CD14-positive monocyte (primary cell): ENCODE measurements around the gene CFAP92. TPM values are rescaled to one million over a fixed set of nuclear protein-coding genes. Genes with fewer than 3 reads are reported as not detected.

Experiments
- DNase-seq, 3 donors: peaks; one replicate each; pipeline ENCODE4 v3.0.0-alpha.2; 2011 to 2022
- H2AFZ ChIP-seq: 2 replicates; pipeline ENCODE4 v1.6.0; 2012; ENCODE audit warnings: mild to moderate bottlenecking, low read depth, low read length, inconsistent platforms; ENCODE audit not compliant: insufficient read depth, poor library complexity, severe bottlenecking
- H3K27ac ChIP-seq, 2 donors: 1 replicate in 1 of 2; 2 replicates in 1 of 2; pipeline ENCODE4 v1.5.1; 2012 to 2013; ENCODE audit warnings: low read length in 2 of 2, control low read depth in 1 of 2, inconsistent platforms in 1 of 2, low read depth in 1 of 2, mild to moderate bottlenecking in 1 of 2
- H3K27me3 ChIP-seq, 2 donors: one replicate each; pipeline versions ENCODE4 v1.6.0 to v1.6.1; 2011 to 2013; ENCODE audit warnings: low read length in 2 of 2; ENCODE audit not compliant: control insufficient read depth in 2 of 2, insufficient read depth in 2 of 2
- H3K36me3 ChIP-seq, 2 donors: replicated peaks in 1 of 2; 1 replicate in 1 of 2; 2 replicates in 1 of 2; pipeline versions ENCODE4 v1.5.1 to v1.6.1; 2012 to 2013; ENCODE audit warnings: low read length in 2 of 2, control low read depth in 1 of 2, inconsistent platforms in 1 of 2, mild to moderate bottlenecking in 1 of 2; ENCODE audit not compliant: insufficient read depth in 2 of 2, control insufficient read depth in 1 of 2
- H3K4me1 ChIP-seq, 2 donors: 1 replicate in 1 of 2; 2 replicates in 1 of 2; pipeline versions ENCODE4 v1.5.1 to v1.6.1; 2012 to 2013; ENCODE audit warnings: low read length in 2 of 2, control low read depth in 1 of 2, inconsistent platforms in 1 of 2, mild to moderate bottlenecking in 1 of 2, moderate library complexity in 1 of 2; ENCODE audit not compliant: insufficient read depth in 2 of 2, control insufficient read depth in 1 of 2
- H3K4me2 ChIP-seq: replicated peaks from 2 replicates; pipeline ENCODE3; 2012; ENCODE audit warnings: low read length, moderate library complexity, mild to moderate bottlenecking; ENCODE audit not compliant: poor library complexity, severe bottlenecking; ENCODE audit errors: extremely low read depth
- H3K4me3 ChIP-seq, 3 experiments: fragments of 200-600 bp in 1 of 3; sonication (generic) in 1 of 3; replicated peaks in 1 of 3; 1 replicate in 2 of 3; 2 replicates in 1 of 3; pipeline ENCODE4 v1.5.1; 2011 to 2013; ENCODE audit warnings: low read length in 3 of 3, mild to moderate bottlenecking in 3 of 3, control low read depth in 2 of 3, low read depth in 2 of 3, inconsistent platforms in 1 of 3, moderate library complexity in 1 of 3
- H3K79me2 ChIP-seq: 2 replicates; pipeline ENCODE4 v1.6.0; 2012; ENCODE audit warnings: mild to moderate bottlenecking, control low read depth, inconsistent platforms, low read length, moderate library complexity; ENCODE audit not compliant: insufficient read depth
- H3K9ac ChIP-seq: 2 replicates; pipeline ENCODE4 v1.6.0; 2017; ENCODE audit warnings: low read length, mild to moderate bottlenecking; ENCODE audit not compliant: insufficient read depth, poor library complexity, severe bottlenecking
- H3K9me3 ChIP-seq, 2 donors: replicated peaks in 1 of 2; 1 replicate in 1 of 2; 2 replicates in 1 of 2; pipeline versions ENCODE4 v1.5.1 to v1.6.1; 2012 to 2013; ENCODE audit warnings: low read length in 2 of 2, control low read depth in 1 of 2; ENCODE audit not compliant: control insufficient read depth in 1 of 2, insufficient read depth in 1 of 2
- H4K20me1 ChIP-seq: 2 replicates; pipeline ENCODE4 v1.6.0; 2012; ENCODE audit warnings: mild to moderate bottlenecking, low read length, control low read depth, moderate library complexity; ENCODE audit not compliant: insufficient read depth
- H3K27ac Mint-ChIP-seq, 7 donors: one replicate each; pipeline ENCODE4 v1.8.0; 2020; ENCODE audit warnings: mild to moderate bottlenecking in 7 of 7, mixed read lengths in 7 of 7, moderate library complexity in 6 of 7, inconsistent platforms in 2 of 7
- H3K27me3 Mint-ChIP-seq, 3 donors: one replicate each; pipeline ENCODE4 v1.8.0; 2021 to 2022; ENCODE audit warnings: low read depth in 3 of 3, mild to moderate bottlenecking in 3 of 3, mixed read lengths in 3 of 3, moderate library complexity in 3 of 3, inconsistent platforms in 1 of 3
- H3K36me3 Mint-ChIP-seq, 2 donors: one replicate each; pipeline ENCODE4 v1.8.0; 2020; ENCODE audit warnings: mixed read lengths in 2 of 2, inconsistent platforms in 1 of 2, mild to moderate bottlenecking in 1 of 2
- H3K4me1 Mint-ChIP-seq: one replicate; pipeline ENCODE4 v1.8.0; 2020; ENCODE audit warnings: mild to moderate bottlenecking, mixed read lengths
- H3K4me3 Mint-ChIP-seq, 2 donors: one replicate each; pipeline ENCODE4 v1.8.0; 2020; ENCODE audit warnings: mild to moderate bottlenecking in 2 of 2, mixed read lengths in 2 of 2, moderate library complexity in 1 of 2
- H3K9me3 Mint-ChIP-seq, 7 donors: one replicate each; pipeline ENCODE4 v1.8.0; 2020 to 2022; ENCODE audit warnings: mixed read lengths in 7 of 7, mild to moderate bottlenecking in 6 of 7, moderate library complexity in 6 of 7, inconsistent platforms in 2 of 7
- WGBS: methylation state at CpG from one replicate; pipeline ENCODE4 v1.1.5; 2013; ENCODE audit warnings: missing lambda C conversion rate; ENCODE audit not compliant: insufficient coverage; 5-methylcytosine and 5-hydroxymethylcytosine counted together
- intact Hi-C, 2 donors: fragments of 100-400 bp; cut with micrococcal nuclease; formaldehyde crosslinking; loops; one replicate each; pipeline versions ENCODE4 v1.15.0 to v1.15.1; 2023
- polyA plus RNA-seq, 3 donors: library from polyadenylated mRNA; depleted of rRNA in 1 of 3; unstranded in 2 of 3; stranded (reverse) in 1 of 3; fragments of 300-500 nt in 2 of 3; fragments of >200 nt in 1 of 3; fragmentation: Illumina TruSeq in 2 of 3; gene quantifications; 1 replicate in 2 of 3; 2 replicates in 1 of 3; pipeline ENCODE4 v1.2.3, GENCODE V29; 2012 to 2021
- TF ChIP-seq, protein P1 (sequence below): fragments of 200-600 bp; IDR thresholded peaks from one replicate; pipeline ENCODE4 v1.8.0; 2022; ENCODE audit warnings: antibody characterized with exemption, mild to moderate bottlenecking

Gene CFAP92
- polyA plus RNA-seq, 3 donors = 0.12 to 0.50 (median 0.19) TPM

DNA sequence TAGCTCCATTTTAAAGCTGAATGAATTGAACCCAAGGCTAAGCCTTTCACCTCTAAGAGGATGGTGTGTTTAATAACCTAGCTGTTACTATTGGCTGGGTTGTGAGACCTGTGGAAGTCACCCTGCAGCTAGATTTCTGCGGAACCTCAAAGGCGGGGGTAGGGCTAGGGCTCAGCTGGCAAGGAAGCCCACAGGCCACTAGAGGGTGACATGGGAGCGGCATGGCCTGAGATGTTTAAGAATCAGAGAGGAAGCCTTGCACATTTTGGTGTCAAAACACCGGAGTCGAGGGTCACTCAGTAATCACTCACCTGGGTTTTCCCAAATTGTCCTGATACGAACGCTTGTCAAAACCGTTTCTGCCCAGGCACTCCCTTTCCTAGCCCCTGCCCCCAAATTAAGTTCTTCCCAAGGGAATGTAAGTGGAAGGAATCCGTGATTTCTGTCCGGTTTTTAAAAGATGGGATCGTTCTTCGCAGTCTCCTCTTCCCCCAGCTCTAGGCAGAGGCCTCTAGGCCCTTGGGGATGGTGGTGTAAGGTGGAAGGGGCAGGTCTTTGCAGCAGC lies 118.2 kb downstream of the CFAP92 start:
- no peak overlapping the region for H3K9ac ChIP-seq
- no peak overlapping the region for H3K4me2 ChIP-seq
- H3K4me3 ChIP-seq = no peak overlapping the region
- H3K4me1 Mint-ChIP-seq = peaks cover 42% of the 10 kb centered on the region
- H3K4me1 ChIP-seq = peaks cover 40 to 54% of the 10 kb centered on the region in 2 donors
- H3K36me3 Mint-ChIP-seq = no peaks in the 10 kb centered on the region
- intact Hi-C loops = loop anchor here in 1 of 2 donors (5.0 kb wide), 1 partner anchor 258 kb away; no protein-coding TSS in a partner anchor
- H3K27ac Mint-ChIP-seq = peak overlapping the region in 2 of 7 donors; percentile 5 to 33
- TF ChIP-seq, protein P1, sequence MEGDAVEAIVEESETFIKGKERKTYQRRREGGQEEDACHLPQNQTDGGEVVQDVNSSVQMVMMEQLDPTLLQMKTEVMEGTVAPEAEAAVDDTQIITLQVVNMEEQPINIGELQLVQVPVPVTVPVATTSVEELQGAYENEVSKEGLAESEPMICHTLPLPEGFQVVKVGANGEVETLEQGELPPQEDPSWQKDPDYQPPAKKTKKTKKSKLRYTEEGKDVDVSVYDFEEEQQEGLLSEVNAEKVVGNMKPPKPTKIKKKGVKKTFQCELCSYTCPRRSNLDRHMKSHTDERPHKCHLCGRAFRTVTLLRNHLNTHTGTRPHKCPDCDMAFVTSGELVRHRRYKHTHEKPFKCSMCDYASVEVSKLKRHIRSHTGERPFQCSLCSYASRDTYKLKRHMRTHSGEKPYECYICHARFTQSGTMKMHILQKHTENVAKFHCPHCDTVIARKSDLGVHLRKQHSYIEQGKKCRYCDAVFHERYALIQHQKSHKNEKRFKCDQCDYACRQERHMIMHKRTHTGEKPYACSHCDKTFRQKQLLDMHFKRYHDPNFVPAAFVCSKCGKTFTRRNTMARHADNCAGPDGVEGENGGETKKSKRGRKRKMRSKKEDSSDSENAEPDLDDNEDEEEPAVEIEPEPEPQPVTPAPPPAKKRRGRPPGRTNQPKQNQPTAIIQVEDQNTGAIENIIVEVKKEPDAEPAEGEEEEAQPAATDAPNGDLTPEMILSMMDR = peak; percentile 77
- peak; percentile 60 to 66 (median 65) for DNase-seq
- H3K36me3 ChIP-seq = no peaks in the 10 kb centered on the region
- no peaks in the 10 kb centered on the region for H4K20me1 ChIP-seq
- peaks cover 0 to 2% (median 1%) of the 10 kb centered on the region in 3 donors for H3K27me3 Mint-ChIP-seq
- peaks cover 30% of the 10 kb centered on the region for H3K79me2 ChIP-seq
- H3K27ac ChIP-seq = no peak overlapping the region
- peak overlapping the region; percentile 10 for H2AFZ ChIP-seq
- no peaks in the 10 kb centered on the region for H3K9me3 Mint-ChIP-seq
- WGBS = 8% methylated on average over 5 of the region's 12 CpGs
- H3K4me3 Mint-ChIP-seq = no peak overlapping the region
- no peaks in the 10 kb centered on the region for H3K27me3 ChIP-seq
- H3K9me3 ChIP-seq = no peaks in the 10 kb centered on the region

DNA sequence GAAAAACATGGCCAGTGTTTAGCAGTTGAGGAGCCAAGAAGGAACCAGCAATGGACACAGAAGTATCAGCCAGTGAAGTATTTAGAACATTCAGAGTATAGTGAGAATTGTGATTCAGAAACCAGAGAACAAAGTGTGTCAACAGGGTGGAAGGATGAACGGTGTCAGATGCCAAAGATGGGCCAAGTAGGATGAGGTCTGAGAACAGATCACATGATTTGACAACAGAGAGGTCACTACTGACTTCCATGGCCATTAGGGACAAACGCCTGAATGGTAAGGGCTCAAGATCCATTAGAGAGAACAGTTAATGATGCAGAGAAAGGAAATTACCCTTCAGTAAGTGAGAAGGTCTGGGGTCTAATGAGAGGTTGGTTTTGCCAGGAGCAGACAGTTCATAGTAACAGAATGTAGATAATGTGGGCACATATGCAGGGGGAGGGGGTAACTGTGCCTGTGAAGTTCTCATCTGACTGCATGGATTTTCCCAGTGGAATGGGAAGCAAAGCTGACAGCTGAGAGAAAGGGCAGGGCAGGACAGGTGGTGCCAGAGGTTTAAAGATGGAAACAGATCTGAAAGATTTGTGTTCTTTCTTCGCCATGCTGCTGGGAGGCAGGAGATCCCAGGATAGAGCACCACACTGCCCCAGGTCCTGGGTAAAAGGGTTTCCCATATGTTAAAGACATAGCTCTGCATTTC lies 119.2 kb downstream of the CFAP92 start:
- H3K4me3 Mint-ChIP-seq = no peak overlapping the region
- Histone ChIP-seq H3K4me2 (no peak overlapping the region), H4K20me1 (no peaks in the 10 kb centered on the region), H3K9ac (no peak overlapping the region), H3K4me3 (no peak overlapping the region), H3K27ac (no peak overlapping the region), H3K4me1 (peaks cover 32 to 44% of the 10 kb centered on the region in 2 donors), H3K9me3 (no peaks in the 10 kb centered on the region), H3K79me2 (peaks cover 20% of the 10 kb centered on the region), H2AFZ (no peak overlapping the region), H3K27me3 (no peaks in the 10 kb centered on the region), H3K36me3 (no peaks in the 10 kb centered on the region)
- WGBS = 88% methylated on average over 3 of the region's 3 CpGs
- no peak for DNase-seq
- intact Hi-C loops = loop anchor here in 1 of 2 donors (5.0 kb wide), 1 partner anchor 257 kb away; no protein-coding TSS in a partner anchor
- H3K4me1 Mint-ChIP-seq = peaks cover 32% of the 10 kb centered on the region
- H3K36me3 Mint-ChIP-seq = no peaks in the 10 kb centered on the region
- peaks cover 0 to 2% (median 1%) of the 10 kb centered on the region in 3 donors for H3K27me3 Mint-ChIP-seq
- H3K27ac Mint-ChIP-seq = no peak overlapping the region
- no peaks in the 10 kb centered on the region for H3K9me3 Mint-ChIP-seq
- TF ChIP-seq, protein P1 = no peak
